SU-DHL-6 (cell line): Measurements from ENCODE around the gene HABP4.
A peak's percentile ranks its signal among the peaks of the same experiment; 100 is the strongest.

Source experiments
- H2AFZ ChIP-seq: fragments of 200-600 bp; sonication (generic); 2 replicates; pipeline ENCODE4 v1.6.1; 2014; ENCODE audit warnings: low read depth, mild to moderate bottlenecking, moderate library complexity, mixed read lengths, antibody characterized with exemption, low read length; ENCODE audit not compliant: severe bottlenecking
- H3F3A ChIP-seq: fragments of 200-600 bp; shearing (Covaris generic); 2 replicates; pipeline ENCODE4 v1.6.0; 2016; ENCODE audit warnings: antibody characterized with exemption, mild to moderate bottlenecking; ENCODE audit not compliant: insufficient read depth
- H3K27ac ChIP-seq: fragments of 200-600 bp; sonication (generic); 2 replicates; pipeline ENCODE4 v1.5.1; 2016; ENCODE audit warnings: low read depth, mild to moderate bottlenecking, low read length, moderate library complexity, mixed read lengths
- H3K27me3 ChIP-seq: fragments of 200-600 bp; sonication (generic), shearing (Covaris generic); 2 replicates; pipeline ENCODE4 v1.6.0; 2014; ENCODE audit warnings: mild to moderate bottlenecking, low read length
- H3K36me3 ChIP-seq: fragments of 200-600 bp; sonication (generic); 2 replicates; pipeline ENCODE4 v1.6.1; 2014; ENCODE audit warnings: mild to moderate bottlenecking, low read length, mixed read lengths
- H3K4me2 ChIP-seq: fragments of 300-600, 200-600 bp; shearing (Covaris generic), sonication (generic); 2 replicates; pipeline ENCODE4 v1.6.0; 2014; ENCODE audit warnings: low read length, low read depth, mild to moderate bottlenecking; ENCODE audit not compliant: poor library complexity, severe bottlenecking
- H3K4me3 ChIP-seq: fragments of 200-600 bp; sonication (generic); 2 replicates; pipeline ENCODE4 v1.5.1; 2014; ENCODE audit warnings: antibody characterized with exemption, low read length, mild to moderate bottlenecking, mixed read lengths; ENCODE audit not compliant: insufficient read depth, poor library complexity, severe bottlenecking
- H3K79me2 ChIP-seq: fragments of 200-600 bp; sonication (generic); 2 replicates; pipeline ENCODE4 v1.6.1; 2014; ENCODE audit warnings: mild to moderate bottlenecking, low read length, moderate library complexity; ENCODE audit not compliant: insufficient read depth
- H3K9ac ChIP-seq: fragments of 200-600 bp; sonication (generic); 2 replicates; pipeline ENCODE4 v1.7.0; 2014; ENCODE audit warnings: mild to moderate bottlenecking, low read length
- H3K9me2 ChIP-seq: fragments of 200-600 bp; sonication (generic); replicated peaks from 2 replicates; pipeline ENCODE4 v1.6.1; 2014; ENCODE audit warnings: low read length; ENCODE audit not compliant: insufficient read depth
- H3K9me3 ChIP-seq: fragments of 200-600 bp; sonication (generic); 2 replicates; pipeline ENCODE4 v1.6.1; 2014; ENCODE audit warnings: low read length, mixed read lengths; ENCODE audit not compliant: insufficient read depth
- H4K20me1 ChIP-seq: fragments of 200-600 bp; sonication (generic); 2 replicates; pipeline ENCODE4 v1.6.1; 2014; ENCODE audit warnings: low read depth, mild to moderate bottlenecking, antibody characterized with exemption, low read length, moderate library complexity, mixed read lengths
- EZH2phosphoT487 ChIP-seq: fragments of 200-600 bp; sonication (generic), shearing (Covaris generic); conservative IDR thresholded peaks from 2 replicates; pipeline ENCODE4 v1.6.1; 2018; ENCODE audit warnings: mild to moderate bottlenecking, antibody characterized with exemption, low read length, moderate library complexity, mixed read lengths
- TF ChIP-seq, protein P1 (sequence below): fragments of 200-600 bp; sonication (generic); IDR thresholded peaks from one replicate; pipeline ENCODE4 v1.5.1; 2017; ENCODE audit warnings: antibody characterized with exemption, mild to moderate bottlenecking, low read length, moderate library complexity; ENCODE audit not compliant: insufficient read depth, poor library complexity, severe bottlenecking

HABP4 gene

DNA sequence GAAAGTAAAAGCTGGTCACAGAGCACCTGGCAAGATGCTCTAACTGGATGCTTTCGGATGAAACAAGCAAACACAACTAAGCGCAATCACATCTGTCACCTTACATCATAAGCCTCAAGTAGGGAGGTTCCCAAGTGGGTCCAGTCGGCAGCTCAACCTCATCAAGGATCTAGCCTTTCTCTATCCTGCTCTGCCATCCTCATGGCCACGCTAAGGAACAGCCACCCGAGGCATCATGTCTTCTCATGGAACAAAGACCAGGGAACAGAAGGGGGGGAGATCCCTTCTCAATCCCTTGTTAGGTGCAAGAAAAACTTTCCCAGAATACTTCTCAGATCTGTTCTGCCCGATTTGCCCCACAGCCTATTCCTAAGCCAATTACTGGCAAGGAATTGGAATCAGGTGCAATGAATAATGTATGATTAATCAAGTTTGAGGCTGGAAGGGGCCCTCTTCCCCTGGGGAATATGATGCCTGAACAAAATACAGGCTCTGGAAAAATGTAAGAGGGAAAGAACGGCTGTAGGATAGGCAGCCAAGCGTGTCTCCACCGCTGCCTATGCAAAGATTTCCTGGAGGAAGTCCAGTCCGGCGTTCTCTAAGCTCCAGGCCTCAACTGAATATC, 1.3 kb upstream of the HABP4 start:
- no peak for TF ChIP-seq EZH2phosphoT487
- TF ChIP-seq, protein P1, sequence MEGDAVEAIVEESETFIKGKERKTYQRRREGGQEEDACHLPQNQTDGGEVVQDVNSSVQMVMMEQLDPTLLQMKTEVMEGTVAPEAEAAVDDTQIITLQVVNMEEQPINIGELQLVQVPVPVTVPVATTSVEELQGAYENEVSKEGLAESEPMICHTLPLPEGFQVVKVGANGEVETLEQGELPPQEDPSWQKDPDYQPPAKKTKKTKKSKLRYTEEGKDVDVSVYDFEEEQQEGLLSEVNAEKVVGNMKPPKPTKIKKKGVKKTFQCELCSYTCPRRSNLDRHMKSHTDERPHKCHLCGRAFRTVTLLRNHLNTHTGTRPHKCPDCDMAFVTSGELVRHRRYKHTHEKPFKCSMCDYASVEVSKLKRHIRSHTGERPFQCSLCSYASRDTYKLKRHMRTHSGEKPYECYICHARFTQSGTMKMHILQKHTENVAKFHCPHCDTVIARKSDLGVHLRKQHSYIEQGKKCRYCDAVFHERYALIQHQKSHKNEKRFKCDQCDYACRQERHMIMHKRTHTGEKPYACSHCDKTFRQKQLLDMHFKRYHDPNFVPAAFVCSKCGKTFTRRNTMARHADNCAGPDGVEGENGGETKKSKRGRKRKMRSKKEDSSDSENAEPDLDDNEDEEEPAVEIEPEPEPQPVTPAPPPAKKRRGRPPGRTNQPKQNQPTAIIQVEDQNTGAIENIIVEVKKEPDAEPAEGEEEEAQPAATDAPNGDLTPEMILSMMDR: no peak
- H3K27me3 ChIP-seq: no peaks in the 10 kb centered on the region
- H4K20me1 ChIP-seq: no peaks in the 10 kb centered on the region
- no peak overlapping the region for H3K4me2 ChIP-seq
- no peak overlapping the region for H3K9ac ChIP-seq
- no peaks in the 10 kb centered on the region for H3K9me2 ChIP-seq
- H2AFZ ChIP-seq: no peak overlapping the region
- 0 out of 2 replicates have a peak, but pooled peaks cover 8% of the 10 kb centered on the region for H3F3A ChIP-seq
- H3K4me3 ChIP-seq: no peak overlapping the region
- H3K27ac ChIP-seq: no peak overlapping the region
- H3K36me3 ChIP-seq: no peaks in the 10 kb centered on the region
- no peaks in the 10 kb centered on the region for H3K9me3 ChIP-seq
- H3K79me2 ChIP-seq: no peaks in the 10 kb centered on the region

DNA sequence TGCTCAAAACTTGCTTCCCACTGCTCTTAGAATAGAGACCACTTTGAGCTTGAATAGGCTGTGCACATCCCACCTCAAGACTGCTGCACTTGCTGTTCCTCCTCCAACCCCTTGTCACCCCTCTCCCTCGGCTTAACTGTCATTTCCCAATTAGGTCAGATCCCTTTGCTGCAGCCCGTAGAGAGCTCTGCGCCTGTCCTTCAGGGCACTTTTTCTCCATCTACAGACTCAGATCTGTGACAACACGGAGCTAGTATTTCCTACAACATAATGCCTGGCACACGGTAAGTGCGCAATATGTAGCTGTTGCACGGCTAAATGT, 485 bp upstream of the HABP4 start:
- Histone ChIP-seq H3K9ac (peak overlapping the region; percentile 36), H3K27me3 (no peaks in the 10 kb centered on the region), H3F3A (0 out of 2 replicates have a peak, but pooled peaks cover 8% of the 10 kb centered on the region), H3K9me2 (no peaks in the 10 kb centered on the region), H3K36me3 (no peaks in the 10 kb centered on the region), H3K79me2 (no peaks in the 10 kb centered on the region), H3K27ac (no peak overlapping the region), H4K20me1 (no peaks in the 10 kb centered on the region), H2AFZ (peak overlapping the region; percentile 92), H3K9me3 (no peaks in the 10 kb centered on the region), H3K4me2 (peak overlapping the region; percentile 60), H3K4me3 (peak overlapping the region; percentile 52)
- TF ChIP-seq, protein P1: no peak
- TF ChIP-seq EZH2phosphoT487: no peak

DNA sequence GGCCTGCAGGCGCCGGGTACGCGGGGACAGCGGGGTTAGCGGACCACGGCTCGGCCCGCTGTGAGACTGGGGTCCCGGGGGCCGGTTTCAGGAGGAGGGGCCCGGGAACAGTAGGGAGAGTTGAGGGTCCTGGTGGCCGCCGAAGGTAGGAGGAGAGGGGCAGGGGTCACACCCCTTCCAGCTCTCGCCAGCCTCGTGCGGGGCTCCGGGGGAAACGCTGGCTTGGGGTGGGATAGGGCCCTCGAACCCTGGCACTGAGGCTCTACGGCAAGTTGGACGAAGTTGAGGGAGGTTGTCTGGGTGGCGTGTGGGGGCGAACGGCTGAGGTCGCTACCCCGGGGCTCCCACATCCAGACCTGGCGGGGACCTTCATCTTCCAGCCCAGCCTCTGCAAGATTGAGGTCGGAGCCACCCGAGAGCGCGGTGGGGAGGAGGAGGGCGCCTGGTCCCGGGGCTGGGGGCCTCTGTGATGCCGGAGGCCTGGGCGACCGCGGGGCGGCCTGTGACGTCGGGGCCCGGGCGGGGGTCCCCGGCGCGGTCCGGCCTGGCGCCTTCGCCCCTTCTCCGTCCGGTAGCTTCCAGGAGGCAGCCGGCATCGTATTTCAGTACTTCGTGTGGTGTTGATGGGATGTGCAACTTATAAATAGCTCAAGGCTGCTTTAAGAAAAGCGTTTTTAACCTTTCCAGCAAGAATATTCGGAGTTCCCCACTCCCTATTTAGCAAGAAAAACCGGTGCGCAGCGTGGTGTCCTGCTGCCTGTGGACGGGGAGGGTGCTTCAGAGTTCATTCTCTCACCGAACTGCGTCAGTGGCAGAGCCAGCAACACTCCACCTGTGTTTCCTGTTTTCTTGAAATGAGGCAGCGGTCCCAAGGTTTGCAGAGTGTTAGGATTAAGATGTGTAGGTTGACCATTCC, 902 bp downstream of the HABP4 start:
- Histone ChIP-seq H3F3A (0 out of 2 replicates have a peak, but pooled peaks cover 8% of the 10 kb centered on the region), H2AFZ (peak overlapping the region; percentile 44), H3K4me2 (peak overlapping the region; percentile 61), H3K27ac (no peak overlapping the region), H3K9ac (peak overlapping the region; percentile 58), H3K27me3 (no peaks in the 10 kb centered on the region), H3K79me2 (no peaks in the 10 kb centered on the region), H3K36me3 (no peaks in the 10 kb centered on the region), H3K4me3 (peak overlapping the region; percentile 78), H4K20me1 (no peaks in the 10 kb centered on the region), H3K9me3 (no peaks in the 10 kb centered on the region), H3K9me2 (no peaks in the 10 kb centered on the region)
- TF ChIP-seq, protein P1: no peak
- no peak for TF ChIP-seq EZH2phosphoT487
